ENCODE measurements around the gene PDZRN4.

The PDZRN4 gene

GRCh38 chr12:41476499-41477439, 288.6 kb downstream of the PDZRN4 start:
- Mint-ChIP-seq H3K4me1 (no peaks in the 10 kb centered on the region), H3K27ac (ENCODE audit: low read depth) (no peak overlapping the region), H3K27me3 (peaks cover 9% of the 10 kb centered on the region), H3K9me3 (peaks cover 7% of the 10 kb centered on the region), H3K4me3 (no peak overlapping the region), H3K36me3 (ENCODE audit: insufficient read depth) (no peaks in the 10 kb centered on the region)
- no peak for ATAC-seq (replicated peaks; ENCODE audit: extremely low read depth, poor library complexity, severe bottlenecking)
- no peak for DNase-seq (ENCODE audit: low spot score in 2 of 2)

- Mint-ChIP-seq H3K27ac (ENCODE audit: low read depth) (no peak overlapping the region), H3K4me1 (no peaks in the 10 kb centered on the region), H3K4me3 (no peak overlapping the region), H3K9me3 (peaks cover 7% of the 10 kb centered on the region), H3K36me3 (ENCODE audit: insufficient read depth) (no peaks in the 10 kb centered on the region), H3K27me3 (peaks cover 6% of the 10 kb centered on the region)
- no peak for ATAC-seq (replicated peaks; ENCODE audit: extremely low read depth, poor library complexity, severe bottlenecking)
- no peak for DNase-seq (ENCODE audit: low spot score in 2 of 2)
Observed at GRCh38 chr12:41479426-41479825, 291.3 kb downstream of the PDZRN4 start.

GRCh38 chr12:41485203-41485602, 297.1 kb downstream of the PDZRN4 start:
- Mint-ChIP-seq H3K9me3 (no peaks in the 10 kb centered on the region), H3K4me3 (no peak overlapping the region), H3K4me1 (no peaks in the 10 kb centered on the region), H3K36me3 (ENCODE audit: insufficient read depth) (no peaks in the 10 kb centered on the region), H3K27me3 (no peaks in the 10 kb centered on the region), H3K27ac (ENCODE audit: low read depth) (no peak overlapping the region)
- ATAC-seq (replicated peaks; ENCODE audit: extremely low read depth, poor library complexity, severe bottlenecking) (no peak), DNase-seq (ENCODE audit: low spot score in 2 of 2) (no peak)

GRCh38 chr12:41486718-41487117, 298.6 kb downstream of the PDZRN4 start:
- no peak for DNase-seq (ENCODE audit: low spot score in 2 of 2)
- ATAC-seq (replicated peaks; ENCODE audit: extremely low read depth, poor library complexity, severe bottlenecking), result no peak
- no peaks in the 10 kb centered on the region for H3K9me3 Mint-ChIP-seq
- H3K4me1 Mint-ChIP-seq, result no peaks in the 10 kb centered on the region
- no peaks in the 10 kb centered on the region for H3K36me3 Mint-ChIP-seq (ENCODE audit: insufficient read depth)
- no peak overlapping the region for H3K27ac Mint-ChIP-seq (ENCODE audit: low read depth)
- no peak overlapping the region for H3K4me3 Mint-ChIP-seq
- no peaks in the 10 kb centered on the region for H3K27me3 Mint-ChIP-seq

GRCh38 chr12:41496009-41496408, 307.9 kb downstream of the PDZRN4 start:
- no peak overlapping the region for H3K4me3 Mint-ChIP-seq
- ATAC-seq (replicated peaks; ENCODE audit: extremely low read depth, poor library complexity, severe bottlenecking), result no peak
- H3K36me3 Mint-ChIP-seq (ENCODE audit: insufficient read depth), result no peaks in the 10 kb centered on the region
- no peak for DNase-seq (ENCODE audit: low spot score in 2 of 2)
- no peak overlapping the region for H3K27ac Mint-ChIP-seq (ENCODE audit: low read depth)
- H3K27me3 Mint-ChIP-seq, result no peaks in the 10 kb centered on the region
- H3K9me3 Mint-ChIP-seq, result no peaks in the 10 kb centered on the region
- no peaks in the 10 kb centered on the region for H3K4me1 Mint-ChIP-seq

- Mint-ChIP-seq H3K4me1 (no peaks in the 10 kb centered on the region), H3K4me3 (no peak overlapping the region), H3K27ac (ENCODE audit: low read depth) (no peak overlapping the region), H3K36me3 (ENCODE audit: insufficient read depth) (no peaks in the 10 kb centered on the region), H3K9me3 (no peaks in the 10 kb centered on the region), H3K27me3 (no peaks in the 10 kb centered on the region)
- DNase-seq (ENCODE audit: low spot score in 2 of 2) (no peak), ATAC-seq (replicated peaks; ENCODE audit: extremely low read depth, poor library complexity, severe bottlenecking) (no peak)
Observed at GRCh38 chr12:41497409-41497808, 309.3 kb downstream of the PDZRN4 start.

- H3K27ac Mint-ChIP-seq (ENCODE audit: low read depth), result no peak overlapping the region
- no peaks in the 10 kb centered on the region for H3K9me3 Mint-ChIP-seq
- H3K36me3 Mint-ChIP-seq (ENCODE audit: insufficient read depth), result no peaks in the 10 kb centered on the region
- DNase-seq (ENCODE audit: low spot score in 2 of 2), result no peak
- H3K4me1 Mint-ChIP-seq, result no peaks in the 10 kb centered on the region
- no peak overlapping the region for H3K4me3 Mint-ChIP-seq
- no peak for ATAC-seq (replicated peaks; ENCODE audit: extremely low read depth, poor library complexity, severe bottlenecking)
- H3K27me3 Mint-ChIP-seq, result peaks cover 24% of the 10 kb centered on the region
Observed at GRCh38 chr12:41504976-41505375, 316.9 kb downstream of the PDZRN4 start.

GRCh38 chr12:41507286-41507685, 319.2 kb downstream of the PDZRN4 start:
- no peak overlapping the region for H3K4me3 Mint-ChIP-seq
- H3K27ac Mint-ChIP-seq (ENCODE audit: low read depth), result no peak overlapping the region
- ATAC-seq (replicated peaks; ENCODE audit: extremely low read depth, poor library complexity, severe bottlenecking), result no peak
- H3K9me3 Mint-ChIP-seq, result no peaks in the 10 kb centered on the region
- no peaks in the 10 kb centered on the region for H3K36me3 Mint-ChIP-seq (ENCODE audit: insufficient read depth)
- H3K27me3 Mint-ChIP-seq, result peaks cover 35% of the 10 kb centered on the region
- H3K4me1 Mint-ChIP-seq, result no peaks in the 10 kb centered on the region
- no peak for DNase-seq (ENCODE audit: low spot score in 2 of 2)

- H3K4me1 Mint-ChIP-seq, result no peaks in the 10 kb centered on the region
- peaks cover 40% of the 10 kb centered on the region for H3K27me3 Mint-ChIP-seq
- H3K27ac Mint-ChIP-seq (ENCODE audit: low read depth), result no peak overlapping the region
- no peak overlapping the region for H3K4me3 Mint-ChIP-seq
- ATAC-seq (replicated peaks; ENCODE audit: extremely low read depth, poor library complexity, severe bottlenecking) (no peak), DNase-seq (ENCODE audit: low spot score in 2 of 2) (no peak)
- H3K9me3 Mint-ChIP-seq, result no peaks in the 10 kb centered on the region
- H3K36me3 Mint-ChIP-seq (ENCODE audit: insufficient read depth), result no peaks in the 10 kb centered on the region
Observed at GRCh38 chr12:41509271-41510055, 321.3 kb downstream of the PDZRN4 start.

GRCh38 chr12:41510470-41510869, 322.4 kb downstream of the PDZRN4 start:
- no peak for ATAC-seq (replicated peaks; ENCODE audit: extremely low read depth, poor library complexity, severe bottlenecking)
- Mint-ChIP-seq H3K27ac (ENCODE audit: low read depth) (no peak overlapping the region), H3K4me3 (no peak overlapping the region), H3K4me1 (no peaks in the 10 kb centered on the region), H3K27me3 (peaks cover 32% of the 10 kb centered on the region), H3K9me3 (no peaks in the 10 kb centered on the region), H3K36me3 (ENCODE audit: insufficient read depth) (no peaks in the 10 kb centered on the region)
- no peak for DNase-seq (ENCODE audit: low spot score in 2 of 2)

- H3K36me3 Mint-ChIP-seq (ENCODE audit: insufficient read depth), result no peaks in the 10 kb centered on the region
Observed at GRCh38 chr12:41511247-41511646, 323.1 kb downstream of the PDZRN4 start.

GRCh38 chr12:41512497-41512896, 324.4 kb downstream of the PDZRN4 start:
- DNase-seq (ENCODE audit: low spot score in 2 of 2) (no peak), ATAC-seq (replicated peaks; ENCODE audit: extremely low read depth, poor library complexity, severe bottlenecking) (no peak)
- Mint-ChIP-seq H3K4me1 (no peaks in the 10 kb centered on the region), H3K4me3 (no peak overlapping the region), H3K36me3 (ENCODE audit: insufficient read depth) (no peaks in the 10 kb centered on the region), H3K27ac (ENCODE audit: low read depth) (no peak overlapping the region), H3K27me3 (peaks cover 19% of the 10 kb centered on the region), H3K9me3 (no peaks in the 10 kb centered on the region)

More at GRCh38 chr12:41511247-41511646, 323.1 kb downstream of the PDZRN4 start:
- Mint-ChIP-seq H3K4me1 (no peaks in the 10 kb centered on the region), H3K27me3 (peaks cover 31% of the 10 kb centered on the region), H3K4me3 (no peak overlapping the region), H3K27ac (ENCODE audit: low read depth) (no peak overlapping the region), H3K9me3 (no peaks in the 10 kb centered on the region)
- ATAC-seq (replicated peaks; ENCODE audit: extremely low read depth, poor library complexity, severe bottlenecking), result no peak
- no peak for DNase-seq (ENCODE audit: low spot score in 2 of 2)

Data from central memory CD8-positive, alpha-beta T cell (primary cell).